Esophagus muscularis mucosa (tissue), 4 donors: Measurements from ENCODE around the gene TIMM22. TPM values are rescaled to one million over a fixed set of nuclear protein-coding genes. Genes with fewer than 3 reads are reported as not detected.

ENCODE experiments used
- DNase-seq: peaks from one replicate; pipeline ENCODE4 v3.0.0-alpha.2; 2017; ENCODE audit errors: extremely low spot score
- H3K27ac ChIP-seq, 4 donors: fragments of 200-600 bp; sonication (generic); replicated peaks in 1 of 4; 1 replicate in 3 of 4; 2 replicates in 1 of 4; pipeline ENCODE4 v1.5.1; 2016 to 2019; ENCODE audit warnings: mild to moderate bottlenecking in 1 of 4
- H3K27me3 ChIP-seq, 4 donors: fragments of 200-600 bp; sonication (generic); one replicate each; pipeline versions ENCODE4 v1.5.1 to v1.6.0; 2016 to 2019
- H3K36me3 ChIP-seq, 4 donors: fragments of 200-600 bp; sonication (generic); one replicate each; pipeline ENCODE4 v1.5.1; 2016 to 2019
- H3K4me1 ChIP-seq, 4 donors: fragments of 200-600 bp; sonication (generic); one replicate each; pipeline ENCODE4 v1.5.1; 2016 to 2019
- H3K4me3 ChIP-seq, 4 donors: fragments of 200-600 bp; sonication (generic); 1 replicate in 2 of 4; 2 replicates in 2 of 4; pipeline ENCODE4 v1.5.1; 2016 to 2019; ENCODE audit warnings: mild to moderate bottlenecking in 4 of 4, moderate library complexity in 1 of 4
- H3K9me3 ChIP-seq, 4 donors: fragments of 200-600 bp; sonication (generic); 1 replicate in 3 of 4; 2 replicates in 1 of 4; pipeline ENCODE4 v1.5.1; 2016 to 2019
- EP300 ChIP-seq: sonication (generic); formaldehyde crosslinking; IDR thresholded peaks from one replicate; pipeline ENCODE4 v1.6.1; 2017; ENCODE audit warnings: antibody characterized with exemption
- POLR2A ChIP-seq: fragments of 450-650 bp; IDR thresholded peaks from one replicate; pipeline ENCODE4 v1.6.1; 2017; ENCODE audit warnings: antibody characterized with exemption, moderate library complexity, mild to moderate bottlenecking, low read depth
- POLR2AphosphoS5 ChIP-seq, 2 donors: sonication (generic); formaldehyde crosslinking; IDR thresholded peaks; one replicate each; pipeline ENCODE4 v1.6.1; 2017; ENCODE audit warnings: antibody characterized with exemption in 2 of 2
- WGBS: methylation state at CpG from one replicate; pipeline ENCODE4 v1.1.5; 2018; 5-methylcytosine and 5-hydroxymethylcytosine counted together
- intact Hi-C: fragments of 100-400 bp; cut with DNase I; formaldehyde crosslinking; loops from one replicate; pipeline ENCODE4 v1.15.1; 2023
- total RNA-seq, 4 donors: library from RNA; depleted of rRNA; stranded (reverse); fragments of >200 nt; gene quantifications; one replicate each; pipeline versions ENCODE4 v1.1.0 to v1.2.1, GENCODE V29; 2016
- TF ChIP-seq, protein P1 (sequence below), 3 experiments: fragments of 200-600 bp in 2 of 3; fragments of 450-650 bp in 1 of 3; sonication (generic) in 2 of 3; IDR thresholded peaks; one replicate each; pipeline ENCODE4 v1.5.1; 2017 to 2019; ENCODE audit warnings: antibody characterized with exemption in 3 of 3, mild to moderate bottlenecking in 2 of 3, moderate library complexity in 1 of 3

Gene TIMM22
- total RNA-seq, 4 donors from 2014 or later = 14.1 to 17.9 (median 15.8) TPM

DNA sequence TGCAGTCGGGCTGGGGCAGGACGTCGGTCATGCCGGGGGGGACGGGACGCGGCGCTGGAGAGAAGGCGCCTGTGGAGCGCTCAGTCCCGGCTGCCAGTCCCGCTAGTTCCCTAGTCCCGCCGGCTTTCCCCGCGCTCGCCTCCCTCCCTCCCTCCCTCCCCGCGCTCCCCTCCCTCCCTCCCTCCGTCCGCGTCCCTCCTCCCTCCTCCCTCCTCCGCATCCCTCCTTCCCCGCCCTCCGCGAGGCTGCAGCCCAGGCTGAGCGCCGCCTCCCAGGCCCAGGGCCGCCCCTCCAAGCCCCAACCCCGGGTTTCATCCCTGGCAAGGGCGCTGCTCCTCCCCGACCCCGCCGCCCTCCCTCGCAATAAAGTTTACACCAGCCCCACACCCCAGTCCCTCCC lies 34.8 kb downstream of the TIMM22 start:
- WGBS = 20% methylated on average over 29 of the region's 35 CpGs
- no peaks in the 10 kb centered on the region for H3K9me3 ChIP-seq
- intact Hi-C loops = no loop called here
- no peak for TF ChIP-seq EP300
- TF ChIP-seq POLR2A = no peak
- TF ChIP-seq POLR2AphosphoS5 (IDR thresholded peaks at IDR 0.05) = peak in 1 of 2 donors; percentile 57
- TF ChIP-seq, protein P1, sequence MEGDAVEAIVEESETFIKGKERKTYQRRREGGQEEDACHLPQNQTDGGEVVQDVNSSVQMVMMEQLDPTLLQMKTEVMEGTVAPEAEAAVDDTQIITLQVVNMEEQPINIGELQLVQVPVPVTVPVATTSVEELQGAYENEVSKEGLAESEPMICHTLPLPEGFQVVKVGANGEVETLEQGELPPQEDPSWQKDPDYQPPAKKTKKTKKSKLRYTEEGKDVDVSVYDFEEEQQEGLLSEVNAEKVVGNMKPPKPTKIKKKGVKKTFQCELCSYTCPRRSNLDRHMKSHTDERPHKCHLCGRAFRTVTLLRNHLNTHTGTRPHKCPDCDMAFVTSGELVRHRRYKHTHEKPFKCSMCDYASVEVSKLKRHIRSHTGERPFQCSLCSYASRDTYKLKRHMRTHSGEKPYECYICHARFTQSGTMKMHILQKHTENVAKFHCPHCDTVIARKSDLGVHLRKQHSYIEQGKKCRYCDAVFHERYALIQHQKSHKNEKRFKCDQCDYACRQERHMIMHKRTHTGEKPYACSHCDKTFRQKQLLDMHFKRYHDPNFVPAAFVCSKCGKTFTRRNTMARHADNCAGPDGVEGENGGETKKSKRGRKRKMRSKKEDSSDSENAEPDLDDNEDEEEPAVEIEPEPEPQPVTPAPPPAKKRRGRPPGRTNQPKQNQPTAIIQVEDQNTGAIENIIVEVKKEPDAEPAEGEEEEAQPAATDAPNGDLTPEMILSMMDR (IDR thresholded peaks at IDR 0.05) = no peak
- H3K27ac ChIP-seq = peak overlapping the region; percentile 85 to 88 (median 86)
- peaks cover 54 to 74% (median 73%) of the 10 kb centered on the region in 4 donors for H3K4me1 ChIP-seq
- peak overlapping the region; percentile 64 to 71 (median 66) for H3K4me3 ChIP-seq
- no peak for DNase-seq
- H3K27me3 ChIP-seq = no peaks in the 10 kb centered on the region
- peaks cover 0 to 24% (median 15%) of the 10 kb centered on the region in 4 donors for H3K36me3 ChIP-seq

DNA sequence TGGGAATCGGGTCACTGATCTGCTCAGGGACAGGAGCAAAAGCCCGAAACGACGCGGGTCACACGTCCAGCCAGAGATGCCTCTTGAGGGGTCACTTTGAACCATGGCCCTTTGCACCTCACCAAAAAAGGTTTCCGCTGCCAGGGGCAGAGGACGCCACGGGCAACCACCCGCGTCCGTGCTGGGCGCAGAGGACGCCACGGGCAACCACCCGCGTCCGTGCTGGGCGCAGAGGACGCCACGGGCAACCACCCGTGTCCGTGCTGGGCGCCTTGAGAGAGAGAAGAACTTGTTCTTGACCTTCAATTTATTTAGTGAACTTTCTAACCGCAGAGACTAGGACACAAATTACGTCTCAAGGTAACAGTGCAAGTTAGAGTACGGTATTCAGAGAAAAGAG lies 35.5 kb downstream of the TIMM22 start:
- intact Hi-C loops = no loop called here
- H3K27ac ChIP-seq = peak overlapping the region; percentile 85 to 88 (median 86)
- DNase-seq = no peak
- no peak for TF ChIP-seq POLR2A
- TF ChIP-seq EP300 = no peak
- no peak for TF ChIP-seq POLR2AphosphoS5 (IDR thresholded peaks at IDR 0.05)
- TF ChIP-seq, protein P1 (IDR thresholded peaks at IDR 0.05) = no peak
- H3K9me3 ChIP-seq = no peaks in the 10 kb centered on the region
- no peaks in the 10 kb centered on the region for H3K27me3 ChIP-seq
- H3K36me3 ChIP-seq = peaks cover 0 to 27% (median 13%) of the 10 kb centered on the region in 4 donors
- H3K4me3 ChIP-seq = peak overlapping the region in 1 of 4 donors; percentile 68
- WGBS = 77% methylated on average over 27 of the region's 27 CpGs
- peaks cover 47 to 67% (median 66%) of the 10 kb centered on the region in 4 donors for H3K4me1 ChIP-seq

DNA sequence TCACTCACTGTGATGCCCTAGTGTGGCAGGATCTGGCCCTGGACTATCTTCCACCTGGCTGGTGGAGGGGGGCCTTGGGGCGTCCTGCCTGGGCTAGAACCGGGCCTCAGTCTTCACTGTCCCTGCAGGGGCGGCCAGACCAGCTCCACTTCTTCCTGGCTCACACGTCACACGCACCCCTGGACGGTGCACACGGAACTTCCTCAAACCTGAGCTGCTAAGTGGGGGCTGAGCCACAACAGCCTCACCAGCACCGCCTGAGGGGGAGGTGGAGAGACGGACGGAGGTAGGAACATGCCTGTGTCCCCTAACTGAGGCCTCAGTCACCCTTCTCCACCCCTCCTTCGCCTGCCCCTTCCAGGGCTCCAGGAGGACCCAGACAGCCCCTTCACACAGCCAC lies 36.6 kb downstream of the TIMM22 start:
- H3K4me1 ChIP-seq = peaks cover 46 to 64% (median 57%) of the 10 kb centered on the region in 4 donors
- no peaks in the 10 kb centered on the region for H3K27me3 ChIP-seq
- H3K9me3 ChIP-seq = no peaks in the 10 kb centered on the region
- no peak overlapping the region for H3K27ac ChIP-seq
- intact Hi-C loops = no loop called here
- H3K4me3 ChIP-seq = no peak overlapping the region
- H3K36me3 ChIP-seq = peaks cover 0 to 37% (median 16%) of the 10 kb centered on the region in 4 donors
- DNase-seq = no peak
- TF ChIP-seq POLR2AphosphoS5 (IDR thresholded peaks at IDR 0.05) = no peak
- TF ChIP-seq, protein P1 (IDR thresholded peaks at IDR 0.05) = no peak
- no peak for TF ChIP-seq POLR2A
- no peak for TF ChIP-seq EP300
- 77% methylated on average over 11 of the region's 11 CpGs for WGBS

DNA sequence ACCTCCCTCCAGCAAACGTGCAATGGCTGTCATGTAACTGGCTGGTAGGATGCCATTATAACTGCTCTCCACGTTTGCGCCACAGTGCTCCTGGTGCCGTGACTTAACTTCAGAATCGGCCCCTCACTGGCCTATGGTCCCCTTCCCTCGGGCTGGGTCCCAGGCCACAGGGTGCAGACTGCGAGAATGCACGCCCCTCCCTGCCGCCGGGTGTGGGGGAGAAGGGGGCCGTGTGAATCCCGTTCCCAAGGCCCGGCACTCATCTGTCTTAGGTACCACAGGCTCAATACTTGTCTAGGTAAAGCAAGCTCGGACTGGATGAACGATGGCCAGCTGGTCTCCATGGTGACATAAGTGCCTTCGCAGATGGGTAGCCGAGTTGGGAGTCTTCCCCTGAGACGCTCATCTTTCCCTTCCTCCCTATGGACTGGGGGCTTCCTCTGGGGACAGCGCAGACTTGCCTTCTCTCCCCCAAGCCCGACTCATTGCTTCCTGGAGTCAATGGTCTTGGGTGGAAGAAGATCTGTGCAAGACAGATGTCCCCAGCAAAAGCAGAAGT lies 37.8 kb downstream of the TIMM22 start:
- H3K36me3 ChIP-seq = peaks cover 0 to 37% (median 16%) of the 10 kb centered on the region in 4 donors
- WGBS = 89% methylated on average over 11 of the region's 20 CpGs
- no peak overlapping the region for H3K27ac ChIP-seq
- intact Hi-C loops = no loop called here
- H3K27me3 ChIP-seq = no peaks in the 10 kb centered on the region
- no peak overlapping the region for H3K4me3 ChIP-seq
- no peaks in the 10 kb centered on the region for H3K9me3 ChIP-seq
- no peak for DNase-seq
- TF ChIP-seq POLR2AphosphoS5 (IDR thresholded peaks at IDR 0.05) (no peak), EP300 (no peak), POLR2A (no peak)
- TF ChIP-seq, protein P1 (IDR thresholded peaks at IDR 0.05) = no peak
- peaks cover 42 to 64% (median 56%) of the 10 kb centered on the region in 4 donors for H3K4me1 ChIP-seq
